Measurements from ENCODE around the gene TFDP2. TPM values are rescaled to one million over a fixed set of nuclear protein-coding genes. Genes with fewer than 3 reads are reported as not detected.
A peak's percentile ranks its signal among the peaks of the same experiment; 100 is the strongest.
"Not testable (repeated sequence)": the region's sequence is repeated elsewhere in the genome, so short reads cannot be mapped to it uniquely, and the experiment has no call there.

The TFDP2 gene
- total and polyA plus RNA-seq, 2 experiments from 2014 or later, result 150 to 410 TPM

DNA sequence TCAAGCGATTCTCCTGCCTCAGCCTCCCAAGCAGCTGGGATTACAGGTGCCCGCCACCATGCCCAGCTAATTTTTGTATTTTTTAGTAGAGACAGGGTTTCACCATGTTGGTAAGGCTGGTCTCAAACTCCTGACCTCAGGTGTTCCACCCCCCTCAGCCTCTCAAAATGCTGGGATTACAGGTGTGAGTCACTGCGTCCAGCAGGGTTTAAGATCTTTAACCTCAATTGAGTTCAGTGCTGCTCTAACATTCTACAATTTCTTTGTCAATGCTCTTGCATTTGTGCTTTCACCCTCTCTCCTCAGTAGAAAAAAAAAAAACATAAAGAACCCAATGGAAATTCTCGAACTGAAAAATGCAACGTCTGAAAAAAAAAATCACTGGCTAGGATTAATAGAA is 60.4 kb downstream of the TFDP2 start:
- H4K20me1 ChIP-seq (replicated peaks; ENCODE audit: insufficient read depth); H3K79me2 ChIP-seq (replicated peaks; ENCODE audit: insufficient read depth); H3K27ac Mint-ChIP-seq; H3K36me3 Mint-ChIP-seq (ENCODE audit: low read depth); H3K27ac ChIP-seq (ENCODE audit: low read depth); H3K4me3 ChIP-seq; DNase-seq (ENCODE audit: low spot score); H3K4me1 ChIP-seq (ENCODE audit: insufficient read depth); H3K4me2 ChIP-seq; H3K27me3 ChIP-seq (ENCODE audit: insufficient read depth); H3K27me3 Mint-ChIP-seq (ENCODE audit: insufficient read depth, low read depth, poor library complexity); H3K4me1 Mint-ChIP-seq; ATAC-seq; H3F3A ChIP-seq (replicated peaks; ENCODE audit: low read depth); H3K9me3 Mint-ChIP-seq; H2AFZ ChIP-seq; H3K36me3 ChIP-seq (ENCODE audit: insufficient read depth); H3K9me2 ChIP-seq (ENCODE audit: insufficient read depth); H3K4me3 Mint-ChIP-seq: not testable (repeated sequence)

DNA sequence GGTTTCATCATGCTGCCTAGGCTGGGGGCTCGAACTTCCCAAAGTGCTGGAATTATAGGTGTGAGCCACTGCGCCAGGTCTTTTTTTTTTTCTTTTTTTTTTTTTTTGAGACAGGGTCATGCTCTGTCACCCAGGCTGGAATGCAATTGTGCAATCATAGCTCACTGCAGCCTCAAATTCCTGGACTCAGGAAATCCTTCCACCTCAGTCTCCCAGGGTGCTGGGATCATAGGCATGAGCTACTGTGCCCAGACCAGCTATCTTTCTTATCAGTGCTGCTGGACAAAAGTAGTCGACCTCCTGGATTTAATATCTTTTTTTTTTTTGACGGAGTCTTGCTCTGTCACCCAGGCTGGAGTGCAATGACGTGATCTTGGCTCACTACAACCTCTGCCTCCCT is 60.8 kb downstream of the TFDP2 start:
- no peaks in the 10 kb centered on the region for H3K4me1 ChIP-seq (ENCODE audit: insufficient read depth)
- Mint-ChIP-seq H3K4me1 (peaks cover 3% of the 10 kb centered on the region; the same call in 1 of the 3 replicates), H3K9me3 (no peaks in the 10 kb centered on the region), H3K4me3 (no peak overlapping the region), H3K36me3 (ENCODE audit: low read depth) (no peaks in the 10 kb centered on the region), H3K27me3 (ENCODE audit: insufficient read depth, low read depth, poor library complexity) (no peaks in the 10 kb centered on the region), H3K27ac (no peak overlapping the region)
- H3K27me3 ChIP-seq (ENCODE audit: insufficient read depth), result no peaks in the 10 kb centered on the region
- no peaks in the 10 kb centered on the region for H3F3A ChIP-seq (replicated peaks; ENCODE audit: low read depth)
- DNase-seq (ENCODE audit: low spot score) (peak; percentile 24), ATAC-seq (no peak)
- no peaks in the 10 kb centered on the region for H3K79me2 ChIP-seq (replicated peaks; ENCODE audit: insufficient read depth)
- H3K4me2 ChIP-seq, result no peak overlapping the region
- no peaks in the 10 kb centered on the region for H3K36me3 ChIP-seq (ENCODE audit: insufficient read depth)
- H3K27ac ChIP-seq (ENCODE audit: low read depth), result no peak overlapping the region
- no peak overlapping the region for H3K4me3 ChIP-seq
- no peak overlapping the region for H2AFZ ChIP-seq
- H3K9me2 ChIP-seq (ENCODE audit: insufficient read depth), result no peaks in the 10 kb centered on the region
- H4K20me1 ChIP-seq (replicated peaks; ENCODE audit: insufficient read depth), result no peaks in the 10 kb centered on the region
- TF ChIP-seq ZNF331 (CRISPR knock-in tag; IDR thresholded peaks at IDR 0.05; ENCODE audit: low read depth) (no peak), ZNF114 (CRISPR knock-in tag; IDR thresholded peaks at IDR 0.05) (no peak), JUNB (IDR thresholded peaks at IDR 0.05; ENCODE audit: unreplicated experiment) (no peak), NANOG (IDR thresholded peaks at IDR 0.05; ENCODE audit: borderline replicate concordance) (no peak), EZH2 (IDR thresholded peaks at IDR 0.05; ENCODE audit: low read depth, unreplicated experiment) (no peak), STAT1 (IDR thresholded peaks at IDR 0.05; ENCODE audit: unreplicated experiment) (no peak), EZH2phosphoT487 (IDR thresholded peaks at IDR 0.05; ENCODE audit: unreplicated experiment) (no peak), CREB1 (CRISPR knock-in tag; IDR thresholded peaks at IDR 0.05; ENCODE audit: low read depth) (no peak), POLR2AphosphoS5 (IDR thresholded peaks at IDR 0.05; ENCODE audit: low read depth) (no peak)
- TF ChIP-seq, protein P1, sequence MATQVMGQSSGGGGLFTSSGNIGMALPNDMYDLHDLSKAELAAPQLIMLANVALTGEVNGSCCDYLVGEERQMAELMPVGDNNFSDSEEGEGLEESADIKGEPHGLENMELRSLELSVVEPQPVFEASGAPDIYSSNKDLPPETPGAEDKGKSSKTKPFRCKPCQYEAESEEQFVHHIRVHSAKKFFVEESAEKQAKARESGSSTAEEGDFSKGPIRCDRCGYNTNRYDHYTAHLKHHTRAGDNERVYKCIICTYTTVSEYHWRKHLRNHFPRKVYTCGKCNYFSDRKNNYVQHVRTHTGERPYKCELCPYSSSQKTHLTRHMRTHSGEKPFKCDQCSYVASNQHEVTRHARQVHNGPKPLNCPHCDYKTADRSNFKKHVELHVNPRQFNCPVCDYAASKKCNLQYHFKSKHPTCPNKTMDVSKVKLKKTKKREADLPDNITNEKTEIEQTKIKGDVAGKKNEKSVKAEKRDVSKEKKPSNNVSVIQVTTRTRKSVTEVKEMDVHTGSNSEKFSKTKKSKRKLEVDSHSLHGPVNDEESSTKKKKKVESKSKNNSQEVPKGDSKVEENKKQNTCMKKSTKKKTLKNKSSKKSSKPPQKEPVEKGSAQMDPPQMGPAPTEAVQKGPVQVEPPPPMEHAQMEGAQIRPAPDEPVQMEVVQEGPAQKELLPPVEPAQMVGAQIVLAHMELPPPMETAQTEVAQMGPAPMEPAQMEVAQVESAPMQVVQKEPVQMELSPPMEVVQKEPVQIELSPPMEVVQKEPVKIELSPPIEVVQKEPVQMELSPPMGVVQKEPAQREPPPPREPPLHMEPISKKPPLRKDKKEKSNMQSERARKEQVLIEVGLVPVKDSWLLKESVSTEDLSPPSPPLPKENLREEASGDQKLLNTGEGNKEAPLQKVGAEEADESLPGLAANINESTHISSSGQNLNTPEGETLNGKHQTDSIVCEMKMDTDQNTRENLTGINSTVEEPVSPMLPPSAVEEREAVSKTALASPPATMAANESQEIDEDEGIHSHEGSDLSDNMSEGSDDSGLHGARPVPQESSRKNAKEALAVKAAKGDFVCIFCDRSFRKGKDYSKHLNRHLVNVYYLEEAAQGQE (IDR thresholded peaks at IDR 0.05; ENCODE audit: unreplicated experiment), result no peak
- TF ChIP-seq, protein P2, sequence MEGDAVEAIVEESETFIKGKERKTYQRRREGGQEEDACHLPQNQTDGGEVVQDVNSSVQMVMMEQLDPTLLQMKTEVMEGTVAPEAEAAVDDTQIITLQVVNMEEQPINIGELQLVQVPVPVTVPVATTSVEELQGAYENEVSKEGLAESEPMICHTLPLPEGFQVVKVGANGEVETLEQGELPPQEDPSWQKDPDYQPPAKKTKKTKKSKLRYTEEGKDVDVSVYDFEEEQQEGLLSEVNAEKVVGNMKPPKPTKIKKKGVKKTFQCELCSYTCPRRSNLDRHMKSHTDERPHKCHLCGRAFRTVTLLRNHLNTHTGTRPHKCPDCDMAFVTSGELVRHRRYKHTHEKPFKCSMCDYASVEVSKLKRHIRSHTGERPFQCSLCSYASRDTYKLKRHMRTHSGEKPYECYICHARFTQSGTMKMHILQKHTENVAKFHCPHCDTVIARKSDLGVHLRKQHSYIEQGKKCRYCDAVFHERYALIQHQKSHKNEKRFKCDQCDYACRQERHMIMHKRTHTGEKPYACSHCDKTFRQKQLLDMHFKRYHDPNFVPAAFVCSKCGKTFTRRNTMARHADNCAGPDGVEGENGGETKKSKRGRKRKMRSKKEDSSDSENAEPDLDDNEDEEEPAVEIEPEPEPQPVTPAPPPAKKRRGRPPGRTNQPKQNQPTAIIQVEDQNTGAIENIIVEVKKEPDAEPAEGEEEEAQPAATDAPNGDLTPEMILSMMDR (conservative IDR thresholded peaks at IDR 0.05; ENCODE audit: low read depth in 2 of 2), result no peak
- TF ChIP-seq, protein P3, sequence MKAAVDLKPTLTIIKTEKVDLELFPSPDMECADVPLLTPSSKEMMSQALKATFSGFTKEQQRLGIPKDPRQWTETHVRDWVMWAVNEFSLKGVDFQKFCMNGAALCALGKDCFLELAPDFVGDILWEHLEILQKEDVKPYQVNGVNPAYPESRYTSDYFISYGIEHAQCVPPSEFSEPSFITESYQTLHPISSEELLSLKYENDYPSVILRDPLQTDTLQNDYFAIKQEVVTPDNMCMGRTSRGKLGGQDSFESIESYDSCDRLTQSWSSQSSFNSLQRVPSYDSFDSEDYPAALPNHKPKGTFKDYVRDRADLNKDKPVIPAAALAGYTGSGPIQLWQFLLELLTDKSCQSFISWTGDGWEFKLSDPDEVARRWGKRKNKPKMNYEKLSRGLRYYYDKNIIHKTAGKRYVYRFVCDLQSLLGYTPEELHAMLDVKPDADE (IDR thresholded peaks at IDR 0.05), result no peak

Measured in GM23338 (cell line).